ENCODE data around the gene USP3. TPM values are rescaled to one million over a fixed set of nuclear protein-coding genes. Genes with fewer than 3 reads are reported as not detected.

USP3 gene
- total RNA-seq, 1 donor from 2014 or later, result 74.5 TPM

DNA sequence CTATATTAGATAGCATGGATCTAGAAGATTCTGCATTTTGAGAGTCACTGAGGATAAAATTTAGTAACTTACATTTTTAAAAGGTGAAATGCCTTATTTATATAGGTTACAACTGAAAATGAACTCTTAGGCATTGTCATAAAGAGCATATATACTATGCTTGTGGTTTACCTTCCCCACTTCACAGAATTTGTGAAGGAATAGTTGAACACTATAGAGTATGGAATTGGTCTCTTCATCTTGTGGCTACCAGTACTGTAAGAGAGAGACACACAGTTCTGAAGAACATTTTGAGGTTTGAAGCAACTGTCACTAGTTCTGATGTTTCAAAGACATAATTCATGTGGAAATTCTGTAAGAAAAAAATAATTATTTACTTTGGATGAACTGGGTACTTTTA, 51.1 kb downstream of the USP3 start:
- Histone ChIP-seq H3K4me3 (no peak overlapping the region), H3K4me1 (peaks cover 21% of the 10 kb centered on the region), H3K27ac (no peak overlapping the region), H3K27me3 (ENCODE audit: low read depth) (no peaks in the 10 kb centered on the region), H3K9me3 (no peaks in the 10 kb centered on the region), H3K36me3 (peaks cover 42% of the 10 kb centered on the region)
- DNase-seq, result no peak
- TF ChIP-seq, protein P1, sequence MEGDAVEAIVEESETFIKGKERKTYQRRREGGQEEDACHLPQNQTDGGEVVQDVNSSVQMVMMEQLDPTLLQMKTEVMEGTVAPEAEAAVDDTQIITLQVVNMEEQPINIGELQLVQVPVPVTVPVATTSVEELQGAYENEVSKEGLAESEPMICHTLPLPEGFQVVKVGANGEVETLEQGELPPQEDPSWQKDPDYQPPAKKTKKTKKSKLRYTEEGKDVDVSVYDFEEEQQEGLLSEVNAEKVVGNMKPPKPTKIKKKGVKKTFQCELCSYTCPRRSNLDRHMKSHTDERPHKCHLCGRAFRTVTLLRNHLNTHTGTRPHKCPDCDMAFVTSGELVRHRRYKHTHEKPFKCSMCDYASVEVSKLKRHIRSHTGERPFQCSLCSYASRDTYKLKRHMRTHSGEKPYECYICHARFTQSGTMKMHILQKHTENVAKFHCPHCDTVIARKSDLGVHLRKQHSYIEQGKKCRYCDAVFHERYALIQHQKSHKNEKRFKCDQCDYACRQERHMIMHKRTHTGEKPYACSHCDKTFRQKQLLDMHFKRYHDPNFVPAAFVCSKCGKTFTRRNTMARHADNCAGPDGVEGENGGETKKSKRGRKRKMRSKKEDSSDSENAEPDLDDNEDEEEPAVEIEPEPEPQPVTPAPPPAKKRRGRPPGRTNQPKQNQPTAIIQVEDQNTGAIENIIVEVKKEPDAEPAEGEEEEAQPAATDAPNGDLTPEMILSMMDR (IDR thresholded peaks at IDR 0.05), result no peak
- intact Hi-C loops (cut with DNase I), result no loop called here
- no peak for ATAC-seq

DNA sequence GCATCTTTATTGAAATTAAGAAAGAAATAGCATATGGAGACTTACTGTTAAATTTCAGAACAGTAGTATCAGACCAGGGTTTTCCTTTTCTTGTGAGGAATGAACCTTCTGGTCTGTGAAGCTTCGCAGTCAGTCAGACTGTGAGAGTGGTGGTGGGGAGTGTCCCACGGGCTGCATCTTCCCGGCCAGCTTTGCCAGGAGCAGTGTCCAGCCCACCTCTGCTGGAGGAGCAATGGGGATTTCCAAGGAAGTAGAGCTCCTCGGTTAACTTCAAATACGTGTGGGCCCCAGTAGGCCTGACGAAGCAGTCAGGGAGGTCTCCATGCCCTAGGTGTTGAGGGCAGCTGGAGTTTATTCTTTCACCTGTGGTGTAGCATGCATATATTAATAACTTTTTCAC, 51.9 kb downstream of the USP3 start:
- Histone ChIP-seq H3K4me3 (no peak overlapping the region), H3K27ac (no peak overlapping the region), H3K36me3 (peaks cover 49% of the 10 kb centered on the region), H3K9me3 (no peaks in the 10 kb centered on the region), H3K27me3 (ENCODE audit: low read depth) (no peaks in the 10 kb centered on the region), H3K4me1 (peaks cover 21% of the 10 kb centered on the region)
- DNase-seq (no peak), ATAC-seq (no peak)
- TF ChIP-seq, protein P1 (IDR thresholded peaks at IDR 0.05), result no peak
- intact Hi-C loops (cut with DNase I), result no loop called here

DNA sequence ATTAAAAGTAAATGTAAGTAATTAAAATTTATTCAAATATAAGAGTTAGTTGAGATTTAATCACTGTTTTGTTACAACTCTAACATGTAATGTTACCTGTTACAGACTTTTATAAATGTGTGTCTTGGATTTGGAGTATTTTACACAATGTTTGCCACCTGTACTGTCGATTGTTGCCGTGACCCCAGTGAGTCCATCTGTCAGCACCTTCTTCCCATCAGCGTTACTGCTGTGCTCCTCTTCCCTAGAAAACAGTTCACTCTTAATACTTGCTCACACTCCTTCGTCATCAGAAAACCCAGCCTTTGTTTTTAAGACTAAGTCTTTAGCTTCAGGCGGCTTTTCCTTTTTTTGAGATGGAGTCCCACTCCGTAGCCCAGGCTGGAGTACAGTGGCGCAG, 52.3 kb downstream of the USP3 start:
- Histone ChIP-seq H3K36me3 (peaks cover 54% of the 10 kb centered on the region), H3K4me1 (peaks cover 21% of the 10 kb centered on the region), H3K27ac (no peak overlapping the region), H3K4me3 (no peak overlapping the region), H3K9me3 (no peaks in the 10 kb centered on the region), H3K27me3 (ENCODE audit: low read depth) (no peaks in the 10 kb centered on the region)
- ATAC-seq, result no peak
- intact Hi-C loops (cut with DNase I), result no loop called here
- TF ChIP-seq, protein P1 (IDR thresholded peaks at IDR 0.05), result no peak
- no peak for DNase-seq

DNA sequence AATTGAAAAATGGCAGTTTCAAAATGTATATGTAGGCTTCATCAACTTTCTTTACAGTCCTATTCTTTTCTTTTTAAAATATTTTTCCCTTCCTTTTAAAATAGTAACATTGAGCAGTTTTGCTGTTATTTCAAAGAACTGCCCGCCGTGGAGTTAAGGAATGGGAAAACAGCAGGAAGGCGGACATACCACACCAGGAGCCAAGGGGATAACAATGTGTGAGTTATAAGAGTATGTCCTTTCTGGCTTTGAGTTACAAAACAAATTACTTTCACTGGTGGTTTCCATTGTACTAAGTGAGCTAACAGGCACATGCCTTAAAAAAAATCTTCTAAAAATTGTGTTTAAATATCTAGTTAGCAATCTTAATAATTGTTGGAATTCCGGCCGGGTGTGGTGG, 55.4 kb downstream of the USP3 start:
- intact Hi-C loops (cut with DNase I), result no loop called here
- Histone ChIP-seq H3K27ac (no peak overlapping the region), H3K9me3 (no peaks in the 10 kb centered on the region), H3K27me3 (ENCODE audit: low read depth) (no peaks in the 10 kb centered on the region), H3K4me1 (no peaks in the 10 kb centered on the region), H3K4me3 (no peak overlapping the region), H3K36me3 (peaks cover 84% of the 10 kb centered on the region)
- TF ChIP-seq, protein P1 (IDR thresholded peaks at IDR 0.05), result no peak
- ATAC-seq (no peak), DNase-seq (no peak)

- H3K4me3 ChIP-seq, result no peak overlapping the region
- ATAC-seq (no peak), DNase-seq (no peak)
- no peaks in the 10 kb centered on the region for H3K4me1 ChIP-seq
- no peaks in the 10 kb centered on the region for H3K9me3 ChIP-seq
- intact Hi-C loops (cut with DNase I), result no loop called here
- TF ChIP-seq, protein P1 (IDR thresholded peaks at IDR 0.05), result no peak
- no peaks in the 10 kb centered on the region for H3K27me3 ChIP-seq (ENCODE audit: low read depth)
- H3K36me3 ChIP-seq, result peaks cover 96% of the 10 kb centered on the region
- H3K27ac ChIP-seq, result no peak overlapping the region
Measured at GRCh38 chr15:63560741-63561448, 56.5 kb downstream of the USP3 start.

All from lower lobe of right lung (tissue), 2 donors.